IMR-90 (cell line): ENCODE results near the gene SEMA3G. TPM values are rescaled to one million over a fixed set of nuclear protein-coding genes. Genes with fewer than 3 reads are reported as not detected.

Experiments used
- ATAC-seq: fragments of 200-7000 bp; cut with Tn5 transposase; 2 replicates; pipeline ENCODE4 v1.9.1; 2020; ENCODE audit warnings: low read depth, mild to moderate bottlenecking, moderate library complexity
- BruUV-seq: library from RNA; stranded (reverse); fragments of 400-500 nt; replicated peaks from 2 replicates; lab custom pipeline; 2021; lab: Mats Ljungman, UMichigan
- CTCF ChIA-PET: fragments of 300-600 bp; formaldehyde crosslinking; extraction: SDS; loops from one replicate; lab custom pipeline; 2021; ENCODE audit warnings: antibody characterized with exemption; lab: Yijun Ruan, JAX
- POLR2A ChIA-PET: fragments of 300-600 bp; sonication (Branson Sonifier 250); formaldehyde crosslinking; loops from one replicate; lab custom pipeline; 2022; ENCODE audit warnings: antibody characterized with exemption; ENCODE audit not compliant: unreplicated experiment; lab: Charles Lee
- DNase-seq: peaks from one replicate; pipeline ENCODE4 v3.0.0; 2013
- H2AFZ ChIP-seq: replicated peaks from 2 replicates; pipeline ENCODE3; 2013; ENCODE audit warnings: low read length, mild to moderate bottlenecking; ENCODE audit not compliant: poor library complexity
- H2AK5ac ChIP-seq: 2 replicates; pipeline ENCODE4 v1.6.1; 2013; ENCODE audit warnings: low read depth, low read length, inconsistent platforms
- H2AK9ac ChIP-seq: replicated peaks from 2 replicates; pipeline ENCODE3; 2013; ENCODE audit warnings: mild to moderate bottlenecking, low read depth, low read length, moderate library complexity; ENCODE audit not compliant: poor library complexity
- H2BK120ac ChIP-seq: 2 replicates; pipeline ENCODE4 v1.6.1; 2013; ENCODE audit warnings: low read depth, low read length, inconsistent platforms
- H2BK15ac ChIP-seq: 3 replicates; pipeline ENCODE4 v1.6.1; 2013; ENCODE audit warnings: low read depth, low read length, inconsistent platforms
- H2BK20ac ChIP-seq: 2 replicates; pipeline ENCODE4 v1.6.1; 2013; ENCODE audit warnings: low read depth, mild to moderate bottlenecking, inconsistent platforms, low read length, moderate library complexity
- H2BK5ac ChIP-seq: 2 replicates; pipeline ENCODE4 v1.6.1; 2013; ENCODE audit warnings: mild to moderate bottlenecking, low read depth, low read length, inconsistent platforms; ENCODE audit not compliant: poor library complexity, severe bottlenecking
- H3K14ac ChIP-seq: replicated peaks from 2 replicates; pipeline ENCODE4 v1.6.1; 2013; ENCODE audit warnings: low read depth, low read length, inconsistent platforms
- H3K18ac ChIP-seq: 2 replicates; pipeline ENCODE4 v1.6.1; 2013; ENCODE audit warnings: low read depth, low read length, control low read depth
- H3K23ac ChIP-seq: 2 replicates; pipeline ENCODE4 v1.6.1; 2013; ENCODE audit warnings: low read depth, low read length, inconsistent platforms
- H3K27ac ChIP-seq: 2 replicates; pipeline ENCODE4 v1.5.1; 2013; ENCODE audit warnings: mild to moderate bottlenecking, control low read depth, low read length; ENCODE audit not compliant: insufficient read depth
- H3K27me3 ChIP-seq: 2 replicates; pipeline ENCODE4 v1.6.1; 2013; ENCODE audit warnings: low read length; ENCODE audit not compliant: control insufficient read depth, insufficient read depth
- H3K36me3 ChIP-seq: 2 replicates; pipeline ENCODE4 v1.6.1; 2013; ENCODE audit warnings: low read length, mixed read lengths; ENCODE audit not compliant: control insufficient read depth, insufficient read depth
- H3K4ac ChIP-seq: 2 replicates; pipeline ENCODE4 v1.6.1; 2013; ENCODE audit warnings: low read depth, low read length, inconsistent platforms
- H3K4me1 ChIP-seq: 2 replicates; pipeline ENCODE4 v1.6.1; 2013; ENCODE audit warnings: low read length, mixed read lengths; ENCODE audit not compliant: control insufficient read depth, insufficient read depth
- H3K4me2 ChIP-seq: 2 replicates; pipeline ENCODE4 v1.6.1; 2013; ENCODE audit warnings: low read depth, mild to moderate bottlenecking, control low read depth, low read length, moderate library complexity
- H3K4me3 ChIP-seq: 2 replicates; pipeline ENCODE4 v1.5.1; 2013; ENCODE audit warnings: low read depth, mild to moderate bottlenecking, control low read depth, low read length, moderate library complexity; ENCODE audit not compliant: insufficient read depth
- H3K56ac ChIP-seq: 2 replicates; pipeline ENCODE4 v1.6.1; 2013; ENCODE audit warnings: low read length, inconsistent platforms; ENCODE audit not compliant: insufficient read depth; ENCODE audit errors: extremely low read depth
- H3K79me1 ChIP-seq, 2 experiments: 2 replicates each; pipeline ENCODE4 v1.6.1; 2013; ENCODE audit warnings: low read length in 2 of 2, inconsistent platforms in 1 of 2, low read depth in 1 of 2
- H3K9ac ChIP-seq: 2 replicates; pipeline ENCODE4 v1.6.1; 2013; ENCODE audit warnings: low read depth, low read length, control low read depth
- H3K9me1 ChIP-seq: 2 replicates; pipeline ENCODE4 v1.6.1; 2013; ENCODE audit warnings: low read length, inconsistent platforms; ENCODE audit not compliant: insufficient read depth
- H3K9me3 ChIP-seq: 2 replicates; pipeline ENCODE4 v1.6.1; 2013; ENCODE audit warnings: low read length; ENCODE audit not compliant: control insufficient read depth, insufficient read depth
- H4K20me1 ChIP-seq: 2 replicates; pipeline ENCODE4 v1.6.1; 2013; ENCODE audit warnings: low read length, inconsistent platforms; ENCODE audit not compliant: insufficient read depth
- H4K5ac ChIP-seq: 2 replicates; pipeline ENCODE4 v1.6.1; 2013; ENCODE audit warnings: mild to moderate bottlenecking, low read depth, low read length, control low read depth
- H4K8ac ChIP-seq, 2 experiments: 2 replicates each; pipeline ENCODE4 v1.6.1; 2013; ENCODE audit warnings: low read depth in 2 of 2, low read length in 2 of 2, control low read depth in 1 of 2, inconsistent platforms in 1 of 2
- H4K91ac ChIP-seq: 2 replicates; pipeline ENCODE4 v1.6.1; 2013; ENCODE audit warnings: low read depth, low read length, inconsistent platforms; ENCODE audit not compliant: insufficient read depth
- BHLHE40 ChIP-seq: fragments of 150-350 bp; IDR thresholded peaks from 2 replicates; pipeline ENCODE4 v1.6.1; 2016; ENCODE audit warnings: mild to moderate bottlenecking, low read depth, low read length
- CEBPB ChIP-seq: IDR thresholded peaks from 2 replicates; pipeline ENCODE4 v1.6.1; 2012; ENCODE audit warnings: low read depth, low read length, improper control_type of control experiment
- CHD1 ChIP-seq: IDR thresholded peaks from 2 replicates; pipeline ENCODE4 v1.6.1; 2012; ENCODE audit warnings: low read depth, low read length, improper control_type of control experiment
- FOS ChIP-seq: fragments of 150-350 bp; IDR thresholded peaks from 2 replicates; pipeline ENCODE4 v1.6.1; 2016; ENCODE audit warnings: low read depth, low read length
- MAFK ChIP-seq: IDR thresholded peaks from 2 replicates; pipeline ENCODE4 v1.6.1; 2012; ENCODE audit warnings: low read depth, low read length, improper control_type of control experiment
- MAZ ChIP-seq: IDR thresholded peaks from 2 replicates; pipeline ENCODE4 v1.6.1; 2012; ENCODE audit warnings: low read depth, mild to moderate bottlenecking, low read length, improper control_type of control experiment, moderate library complexity, borderline replicate concordance
- MXI1 ChIP-seq: IDR thresholded peaks from 2 replicates; pipeline ENCODE4 v1.6.1; 2012; ENCODE audit warnings: low read depth, mild to moderate bottlenecking, low read length, moderate library complexity, borderline replicate concordance
- NFE2L2 ChIP-seq: fragments of 150-350 bp; IDR thresholded peaks from 2 replicates; pipeline ENCODE4 v1.6.1; 2016; ENCODE audit warnings: low read depth, mild to moderate bottlenecking, low read length
- POLR2A ChIP-seq: IDR thresholded peaks from 2 replicates; pipeline ENCODE4 v1.6.1; 2012; ENCODE audit warnings: mild to moderate bottlenecking, low read depth, low read length
- RAD21 ChIP-seq: IDR thresholded peaks from 2 replicates; pipeline ENCODE4 v1.6.1; 2012; ENCODE audit warnings: low read length, improper control_type of control experiment
- RCOR1 ChIP-seq: IDR thresholded peaks from 2 replicates; pipeline ENCODE4 v1.6.1; 2012; ENCODE audit warnings: mild to moderate bottlenecking, low read length, improper control_type of control experiment; ENCODE audit not compliant: insufficient replicate concordance
- RFX5 ChIP-seq: IDR thresholded peaks from 2 replicates; pipeline ENCODE4 v1.8.0; 2012; ENCODE audit warnings: low read depth, mild to moderate bottlenecking, low read length, moderate library complexity
- SMC3 ChIP-seq: fragments of 150-350 bp; IDR thresholded peaks from 2 replicates; pipeline ENCODE4 v1.6.1; 2016; ENCODE audit warnings: low read depth, mild to moderate bottlenecking, antibody characterized with exemption, low read length, moderate library complexity
- WGBS, 2 experiments: methylation state at CpG; one replicate each; pipeline versions ENCODE4 v1.1.5 to v1.1.7; 2013; ENCODE audit warnings: missing lambda C conversion rate in 2 of 2; ENCODE audit not compliant: insufficient read length in 1 of 2; ENCODE audit errors: extremely low coverage in 2 of 2; 5-methylcytosine and 5-hydroxymethylcytosine counted together
- dilution Hi-C: fragments of 300-500 bp; cut with HindIII; formaldehyde crosslinking; loops from one replicate; pipeline ENCODE4 v1.14.3; 2018; ENCODE audit warnings: low sequenced_read_pairs; ENCODE audit not compliant: unreplicated experiment
- in situ Hi-C: fragments of 300-500 bp; cut with MboI; formaldehyde crosslinking; loops from 3 replicates; pipeline ENCODE4 v1.14.3; 2019; ENCODE audit warnings: low sequenced_read_pairs, inconsistent platforms, mixed read lengths
- intact Hi-C: fragments of 100-400 bp; cut with micrococcal nuclease; formaldehyde crosslinking; loops from 2 replicates; pipeline ENCODE4 v1.10.0; 2022
- polyA plus RNA-seq, 3 experiments: library from polyadenylated mRNA; depleted of rRNA; stranded (reverse); fragments of >200 nt; gene quantifications; 2 replicates each; pipeline ENCODE4 v1.2.3, GENCODE V29; 2012; ENCODE audit warnings: low replicate concordance in 1 of 3
- total RNA-seq: library from RNA; depleted of rRNA; stranded (reverse); fragments of >200 nt; gene quantifications from 2 replicates; pipeline ENCODE4 v1.2.3, GENCODE V29; 2012
- TF ChIP-seq, protein P1 (sequence below): conservative IDR thresholded peaks from 2 replicates; pipeline ENCODE4 v1.5.1; 2012; ENCODE audit warnings: mild to moderate bottlenecking, low read depth, low read length, improper control_type of control experiment
- TF ChIP-seq, protein P2 (sequence below): fragments of 150-350 bp; IDR thresholded peaks from 2 replicates; pipeline ENCODE4 v1.6.1; 2016; ENCODE audit warnings: low read depth, mild to moderate bottlenecking, low read length, moderate library complexity, borderline replicate concordance
- TF ChIP-seq, protein P3 (sequence below): fragments of 150-350 bp; IDR thresholded peaks from 2 replicates; pipeline ENCODE4 v1.6.1; 2017; ENCODE audit warnings: mild to moderate bottlenecking, antibody characterized with exemption, low read length, low read depth

The SEMA3G gene
- total and polyA plus RNA-seq, 2 of the 4 experiments (the other 2 are of a cell fraction): 0.07 TPM; not detected in 1

DNA sequence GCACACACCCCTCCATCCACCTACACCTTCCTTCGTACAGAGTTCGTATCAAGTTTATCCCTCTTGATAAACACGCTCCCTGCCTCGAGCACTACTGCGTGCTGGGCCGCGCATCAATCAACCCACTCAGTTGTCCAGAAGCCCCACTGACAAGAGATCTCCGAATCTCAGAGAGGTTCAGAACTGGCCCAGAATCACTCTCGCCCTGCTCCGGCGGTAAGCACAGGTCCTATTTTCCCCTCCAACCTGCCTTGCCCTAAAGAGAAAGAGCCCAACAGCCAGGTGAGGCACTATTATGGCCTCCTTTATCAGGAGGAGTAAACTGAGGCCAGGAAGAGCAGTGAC is 10.0 kb upstream of the SEMA3G start:
- H3K9me1 ChIP-seq: peaks cover 20% of the 10 kb centered on the region
- no peak for TF ChIP-seq CEBPB
- no peak for TF ChIP-seq RCOR1
- no peak for TF ChIP-seq POLR2A
- TF ChIP-seq RFX5: no peak
- no peak for TF ChIP-seq RAD21
- TF ChIP-seq FOS: no peak
- TF ChIP-seq, protein P1, sequence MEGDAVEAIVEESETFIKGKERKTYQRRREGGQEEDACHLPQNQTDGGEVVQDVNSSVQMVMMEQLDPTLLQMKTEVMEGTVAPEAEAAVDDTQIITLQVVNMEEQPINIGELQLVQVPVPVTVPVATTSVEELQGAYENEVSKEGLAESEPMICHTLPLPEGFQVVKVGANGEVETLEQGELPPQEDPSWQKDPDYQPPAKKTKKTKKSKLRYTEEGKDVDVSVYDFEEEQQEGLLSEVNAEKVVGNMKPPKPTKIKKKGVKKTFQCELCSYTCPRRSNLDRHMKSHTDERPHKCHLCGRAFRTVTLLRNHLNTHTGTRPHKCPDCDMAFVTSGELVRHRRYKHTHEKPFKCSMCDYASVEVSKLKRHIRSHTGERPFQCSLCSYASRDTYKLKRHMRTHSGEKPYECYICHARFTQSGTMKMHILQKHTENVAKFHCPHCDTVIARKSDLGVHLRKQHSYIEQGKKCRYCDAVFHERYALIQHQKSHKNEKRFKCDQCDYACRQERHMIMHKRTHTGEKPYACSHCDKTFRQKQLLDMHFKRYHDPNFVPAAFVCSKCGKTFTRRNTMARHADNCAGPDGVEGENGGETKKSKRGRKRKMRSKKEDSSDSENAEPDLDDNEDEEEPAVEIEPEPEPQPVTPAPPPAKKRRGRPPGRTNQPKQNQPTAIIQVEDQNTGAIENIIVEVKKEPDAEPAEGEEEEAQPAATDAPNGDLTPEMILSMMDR: no peak
- no peak for TF ChIP-seq MAZ
- TF ChIP-seq, protein P2, sequence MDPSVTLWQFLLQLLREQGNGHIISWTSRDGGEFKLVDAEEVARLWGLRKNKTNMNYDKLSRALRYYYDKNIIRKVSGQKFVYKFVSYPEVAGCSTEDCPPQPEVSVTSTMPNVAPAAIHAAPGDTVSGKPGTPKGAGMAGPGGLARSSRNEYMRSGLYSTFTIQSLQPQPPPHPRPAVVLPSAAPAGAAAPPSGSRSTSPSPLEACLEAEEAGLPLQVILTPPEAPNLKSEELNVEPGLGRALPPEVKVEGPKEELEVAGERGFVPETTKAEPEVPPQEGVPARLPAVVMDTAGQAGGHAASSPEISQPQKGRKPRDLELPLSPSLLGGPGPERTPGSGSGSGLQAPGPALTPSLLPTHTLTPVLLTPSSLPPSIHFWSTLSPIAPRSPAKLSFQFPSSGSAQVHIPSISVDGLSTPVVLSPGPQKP: no peak
- TF ChIP-seq SMC3: no peak
- TF ChIP-seq BHLHE40: no peak
- TF ChIP-seq MXI1: no peak
- TF ChIP-seq CHD1: no peak
- TF ChIP-seq, protein P3, sequence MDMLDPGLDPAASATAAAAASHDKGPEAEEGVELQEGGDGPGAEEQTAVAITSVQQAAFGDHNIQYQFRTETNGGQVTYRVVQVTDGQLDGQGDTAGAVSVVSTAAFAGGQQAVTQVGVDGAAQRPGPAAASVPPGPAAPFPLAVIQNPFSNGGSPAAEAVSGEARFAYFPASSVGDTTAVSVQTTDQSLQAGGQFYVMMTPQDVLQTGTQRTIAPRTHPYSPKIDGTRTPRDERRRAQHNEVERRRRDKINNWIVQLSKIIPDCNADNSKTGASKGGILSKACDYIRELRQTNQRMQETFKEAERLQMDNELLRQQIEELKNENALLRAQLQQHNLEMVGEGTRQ: no peak
- no peak for TF ChIP-seq NFE2L2
- no peak for TF ChIP-seq MAFK
- H3K4me2 ChIP-seq: peak overlapping the region; percentile 91
- peak overlapping the region; percentile 68 for H2BK5ac ChIP-seq
- peak overlapping the region; percentile 92 for H2BK120ac ChIP-seq
- BruUV-seq: no TSS peak
- H3K36me3 ChIP-seq: peaks cover 17% of the 10 kb centered on the region
- peak overlapping the region; percentile 46 for H3K4me3 ChIP-seq
- intact Hi-C loops (no loop called here), dilution Hi-C loops (no loop called here), in situ Hi-C loops (no loop called here)
- ChIA-PET CTCF (no interaction called here), POLR2A (no interaction called here)
- no peaks in the 10 kb centered on the region for H3K27me3 ChIP-seq
- peak overlapping the region; percentile 97 for H3K4ac ChIP-seq
- H2AFZ ChIP-seq: peak overlapping the region; percentile 96
- H3K27ac ChIP-seq: peak overlapping the region; percentile 89
- H2AK5ac ChIP-seq: peak overlapping the region; percentile 99
- H3K9ac ChIP-seq: peak overlapping the region; percentile 61
- no peak for DNase-seq
- peak overlapping the region; percentile 95 for H3K14ac ChIP-seq
- no peak for ATAC-seq
- peak overlapping the region; percentile 66 for H3K18ac ChIP-seq
- H3K23ac ChIP-seq: peak overlapping the region; percentile 87; the same call in 1 of the 2 replicates
- H3K4me1 ChIP-seq: peaks cover 15% of the 10 kb centered on the region
- H4K91ac ChIP-seq: peak overlapping the region; percentile 93
- peak overlapping the region; percentile 76 for H4K5ac ChIP-seq
- 62% methylated on average over 11 of the region's 11 CpGs; no CpG with 5 or more reads in 1 of the 2 experiments for WGBS, 2 experiments
- H3K56ac ChIP-seq: peak overlapping the region; percentile 80
- H2BK20ac ChIP-seq: peak overlapping the region; percentile 77
- peaks cover 14% of the 10 kb centered on the region for H4K20me1 ChIP-seq
- H3K79me1 ChIP-seq: peaks cover 29 to 40% of the 10 kb centered on the region in 2 experiments
- H3K9me3 ChIP-seq: no peaks in the 10 kb centered on the region
- H4K8ac ChIP-seq: peak overlapping the region; percentile 100
- H2BK15ac ChIP-seq: peak overlapping the region; percentile 88; the same call in 2 of the 3 replicates
- peak overlapping the region; percentile 94 for H2AK9ac ChIP-seq
